Lung (tissue), 12 donors: ENCODE measurements around the gene PLCD3. TPM values are rescaled to one million over a fixed set of nuclear protein-coding genes. Genes with fewer than 3 reads are reported as not detected.
A peak's percentile ranks its signal among the peaks of the same experiment; 100 is the strongest.

Source experiments
- ATAC-seq: fragments of 200-7000 bp; cut with Tn5 transposase; one replicate; pipeline ENCODE4 v1.9.1; 2020; ENCODE audit warnings: moderate number of reproducible peaks; ENCODE audit not compliant: insufficient read depth, low FRiP score
- DNase-seq, 3 donors: peaks; one replicate each; pipeline ENCODE4 v3.0.0-alpha.2; 2013 to 2017
- H3K27ac ChIP-seq, 2 donors: one replicate each; pipeline ENCODE4 v1.5.1; 2013; ENCODE audit warnings: mild to moderate bottlenecking in 2 of 2, moderate library complexity in 2 of 2, control low read depth in 1 of 2, inconsistent platforms in 1 of 2, low read depth in 1 of 2, low read length in 1 of 2
- H3K27me3 ChIP-seq, 3 donors: one replicate each; pipeline ENCODE4 v1.5.1; 2013; ENCODE audit warnings: low read length in 2 of 3; ENCODE audit not compliant: control insufficient read depth in 3 of 3, insufficient read depth in 3 of 3
- H3K36me3 ChIP-seq, 4 donors: one replicate each; pipeline ENCODE4 v1.5.1; 2013; ENCODE audit warnings: low read length in 4 of 4, mild to moderate bottlenecking in 1 of 4, moderate library complexity in 1 of 4; ENCODE audit not compliant: control insufficient read depth in 4 of 4, insufficient read depth in 4 of 4
- H3K4me1 ChIP-seq, 5 donors: one replicate each; pipeline ENCODE4 v1.5.1; 2013; ENCODE audit warnings: low read length in 5 of 5, mild to moderate bottlenecking in 2 of 5, moderate library complexity in 1 of 5; ENCODE audit not compliant: control insufficient read depth in 5 of 5, insufficient read depth in 5 of 5
- H3K4me3 ChIP-seq: one replicate; pipeline ENCODE4 v1.5.1; 2013; ENCODE audit warnings: mild to moderate bottlenecking, control low read depth, moderate library complexity
- H3K9ac ChIP-seq, 2 donors: one replicate each; pipeline ENCODE4 v1.5.1; 2013; ENCODE audit warnings: low read length in 2 of 2, control low read depth in 1 of 2; ENCODE audit not compliant: insufficient read depth in 1 of 2
- H3K9me3 ChIP-seq, 4 donors: one replicate each; pipeline ENCODE4 v1.5.1; 2013; ENCODE audit warnings: low read length in 3 of 4, mild to moderate bottlenecking in 1 of 4, moderate library complexity in 1 of 4; ENCODE audit not compliant: control insufficient read depth in 4 of 4, insufficient read depth in 3 of 4
- WGBS, 2 donors: extraction: QIAGEN DNeasy Blood & Tissue Kit; methylation state at CpG; one replicate each; pipeline ENCODE4 v1.1.7; 2013; 5-methylcytosine and 5-hydroxymethylcytosine counted together
- polyA plus RNA-seq, 2 donors: library from polyadenylated mRNA; stranded (reverse); fragments of 200-250 nt; gene quantifications; one replicate each; pipeline ENCODE4 v1.2.1, GENCODE V29; 2013
- total RNA-seq, 2 donors: library from RNA; depleted of rRNA in 1 of 2; stranded (reverse); fragments of >200 nt in 1 of 2; gene quantifications; one replicate each; pipeline ENCODE4 v1.2.1, GENCODE V29; 2014 to 2021
- TF ChIP-seq, protein P1 (sequence below): IDR thresholded peaks from 2 replicates; pipeline ENCODE4 v1.5.1; 2012; ENCODE audit warnings: mild to moderate bottlenecking; ENCODE audit errors: control extremely low read depth, extremely low read depth
- donor health status: control.
- donor health status: control.
- donor health status: Bipolar disorder and iron deficiency.
- donor health status: healthy.
- donor health status: DM: yes; HTN: yes; CAD: no.

PLCD3 gene
- total and polyA plus RNA-seq, 4 donors = 3.6 to 43.3 (median 18.9) TPM

DNA sequence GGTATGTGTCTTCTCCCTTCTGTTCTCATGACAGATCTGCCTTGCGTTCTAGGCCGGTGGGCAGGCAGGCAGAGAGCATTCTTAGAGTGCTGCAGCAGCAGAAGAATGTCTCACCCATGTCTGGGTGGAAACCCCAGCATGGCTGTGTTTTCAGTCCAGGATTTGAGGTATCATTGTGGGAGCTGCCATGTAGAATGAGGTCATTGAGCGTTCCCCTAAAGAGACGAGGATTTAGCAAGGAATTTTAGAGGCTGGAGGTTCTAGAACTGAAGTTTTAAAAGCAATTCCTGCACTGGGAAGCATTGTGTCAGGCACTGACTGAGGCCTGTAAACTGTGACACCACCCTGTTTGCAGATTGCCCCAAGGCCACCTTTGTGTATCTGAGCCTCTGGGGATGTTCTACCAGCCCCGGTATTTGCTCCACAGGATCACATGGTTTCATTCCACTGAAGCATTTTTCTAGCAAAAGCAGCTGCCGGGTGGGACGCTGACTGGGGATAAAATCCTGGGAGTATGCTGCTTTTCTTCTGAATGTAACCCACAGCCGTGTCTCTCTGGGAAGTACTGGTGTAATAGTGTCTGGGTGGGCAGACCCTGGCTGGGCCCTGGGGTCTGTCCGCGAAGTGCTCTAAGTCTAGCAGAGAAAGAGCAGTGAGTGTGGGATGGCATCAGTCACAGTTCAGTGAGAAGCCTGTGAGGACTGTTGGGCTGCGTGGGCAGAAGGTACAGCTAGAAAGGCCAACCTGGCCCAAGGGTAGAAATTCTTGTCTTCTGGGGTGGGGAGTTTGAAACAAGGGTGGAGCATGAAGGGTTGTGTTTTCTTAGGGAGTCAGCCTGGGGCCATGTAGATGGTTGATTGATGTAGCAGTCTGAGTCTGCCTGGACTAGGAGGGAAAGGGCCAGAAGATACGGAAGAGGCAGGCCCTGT lies 30.2 kb downstream of the PLCD3 start:
- Histone ChIP-seq H3K36me3 (peaks cover 7 to 77% (median 43%) of the 10 kb centered on the region in 4 donors), H3K27me3 (no peaks in the 10 kb centered on the region), H3K9ac (no peak overlapping the region), H3K4me1 (peaks cover 0 to 5% (median 0%) of the 10 kb centered on the region in 5 donors), H3K9me3 (no peaks in the 10 kb centered on the region), H3K4me3 (no peak overlapping the region), H3K27ac (no peak overlapping the region)
- 95 to 97% methylated on average over 12 of the region's 12 CpGs for WGBS, 2 donors
- ATAC-seq (no peak), DNase-seq (no peak)
- TF ChIP-seq, protein P1, sequence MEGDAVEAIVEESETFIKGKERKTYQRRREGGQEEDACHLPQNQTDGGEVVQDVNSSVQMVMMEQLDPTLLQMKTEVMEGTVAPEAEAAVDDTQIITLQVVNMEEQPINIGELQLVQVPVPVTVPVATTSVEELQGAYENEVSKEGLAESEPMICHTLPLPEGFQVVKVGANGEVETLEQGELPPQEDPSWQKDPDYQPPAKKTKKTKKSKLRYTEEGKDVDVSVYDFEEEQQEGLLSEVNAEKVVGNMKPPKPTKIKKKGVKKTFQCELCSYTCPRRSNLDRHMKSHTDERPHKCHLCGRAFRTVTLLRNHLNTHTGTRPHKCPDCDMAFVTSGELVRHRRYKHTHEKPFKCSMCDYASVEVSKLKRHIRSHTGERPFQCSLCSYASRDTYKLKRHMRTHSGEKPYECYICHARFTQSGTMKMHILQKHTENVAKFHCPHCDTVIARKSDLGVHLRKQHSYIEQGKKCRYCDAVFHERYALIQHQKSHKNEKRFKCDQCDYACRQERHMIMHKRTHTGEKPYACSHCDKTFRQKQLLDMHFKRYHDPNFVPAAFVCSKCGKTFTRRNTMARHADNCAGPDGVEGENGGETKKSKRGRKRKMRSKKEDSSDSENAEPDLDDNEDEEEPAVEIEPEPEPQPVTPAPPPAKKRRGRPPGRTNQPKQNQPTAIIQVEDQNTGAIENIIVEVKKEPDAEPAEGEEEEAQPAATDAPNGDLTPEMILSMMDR = no peak

DNA sequence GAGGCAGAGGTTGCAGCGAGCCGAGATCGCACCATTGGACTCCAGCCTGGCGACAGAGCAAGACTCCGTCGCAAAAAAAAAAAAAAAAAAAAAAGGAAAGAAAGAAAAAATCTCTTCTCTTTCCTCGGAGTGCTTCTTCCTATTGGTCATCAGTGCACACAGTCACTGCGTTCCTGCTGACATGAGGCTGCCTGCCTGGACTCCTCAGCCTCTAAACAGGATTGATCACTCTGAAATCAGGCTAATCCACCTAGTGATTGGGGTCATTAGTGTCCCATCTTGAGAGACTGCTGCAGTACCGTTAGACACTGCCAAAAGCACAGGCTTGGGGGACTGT lies 30.8 kb downstream of the PLCD3 start:
- Histone ChIP-seq H3K36me3 (peaks cover 14 to 76% (median 44%) of the 10 kb centered on the region in 4 donors), H3K9me3 (no peaks in the 10 kb centered on the region), H3K4me1 (peaks cover 0 to 5% (median 0%) of the 10 kb centered on the region in 5 donors), H3K9ac (no peak overlapping the region), H3K4me3 (no peak overlapping the region), H3K27ac (no peak overlapping the region), H3K27me3 (no peaks in the 10 kb centered on the region)
- DNase-seq (no peak), ATAC-seq (no peak)
- TF ChIP-seq, protein P1 = no peak
- WGBS, 2 donors = 87 to 96% methylated on average over 9 of the region's 9 CpGs

DNA sequence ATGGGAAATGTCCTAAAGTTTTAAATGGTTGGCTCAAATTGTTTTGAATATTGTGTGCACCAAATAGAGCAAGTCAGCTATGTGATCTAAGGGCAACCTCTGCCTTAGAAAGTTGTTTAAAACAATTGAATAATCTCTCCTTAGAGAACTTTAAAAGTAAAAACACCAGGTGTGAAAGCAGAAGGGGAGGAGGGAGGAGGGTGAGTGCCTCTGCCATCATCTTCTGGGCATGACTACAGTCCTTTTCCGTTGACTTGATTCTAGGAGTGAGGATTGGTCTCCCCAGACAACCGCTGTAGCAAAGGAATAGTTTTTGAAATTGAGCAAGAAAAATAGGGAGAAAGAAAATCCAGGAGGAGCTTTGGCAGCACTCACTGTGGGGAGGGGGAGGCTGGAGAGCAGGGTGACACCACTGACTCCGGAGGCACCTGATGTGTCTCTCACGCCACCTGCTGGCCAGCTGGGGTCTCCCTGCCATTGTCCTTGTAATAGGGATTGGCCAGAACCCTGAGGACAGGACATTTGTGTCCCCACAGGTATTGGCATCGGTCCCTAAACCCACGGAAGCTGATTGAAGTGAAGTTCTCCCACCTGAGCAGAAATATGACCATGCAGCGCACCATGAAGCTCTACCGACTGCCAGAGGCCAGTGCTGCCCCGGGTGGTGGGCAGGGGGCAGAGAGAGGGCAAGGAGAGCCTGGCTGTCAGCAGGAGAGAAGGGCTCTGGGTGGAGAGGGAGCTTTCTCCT lies 33.3 kb downstream of the PLCD3 start:
- H3K4me3 ChIP-seq = no peak overlapping the region
- peak; percentile 80 to 84 (median 83) for DNase-seq
- ATAC-seq = peak; percentile 81
- peaks cover 14 to 63% (median 49%) of the 10 kb centered on the region in 4 donors for H3K36me3 ChIP-seq
- peaks cover 0 to 5% (median 0%) of the 10 kb centered on the region in 5 donors for H3K4me1 ChIP-seq
- no peaks in the 10 kb centered on the region for H3K27me3 ChIP-seq
- no peaks in the 10 kb centered on the region for H3K9me3 ChIP-seq
- H3K9ac ChIP-seq = no peak overlapping the region
- WGBS, 2 donors = 53 to 60% methylated on average over 9 of the region's 9 CpGs
- TF ChIP-seq, protein P1 = peak; percentile 71
- H3K27ac ChIP-seq = peak overlapping the region in 1 of 2 donors; percentile 34
